ENCODE measurements around the gene UNC13D.
"Not testable (repeated sequence)": the region's sequence is repeated elsewhere in the genome, so short reads cannot be mapped to it uniquely, and the experiment has no call there.

UNC13D gene

DNA sequence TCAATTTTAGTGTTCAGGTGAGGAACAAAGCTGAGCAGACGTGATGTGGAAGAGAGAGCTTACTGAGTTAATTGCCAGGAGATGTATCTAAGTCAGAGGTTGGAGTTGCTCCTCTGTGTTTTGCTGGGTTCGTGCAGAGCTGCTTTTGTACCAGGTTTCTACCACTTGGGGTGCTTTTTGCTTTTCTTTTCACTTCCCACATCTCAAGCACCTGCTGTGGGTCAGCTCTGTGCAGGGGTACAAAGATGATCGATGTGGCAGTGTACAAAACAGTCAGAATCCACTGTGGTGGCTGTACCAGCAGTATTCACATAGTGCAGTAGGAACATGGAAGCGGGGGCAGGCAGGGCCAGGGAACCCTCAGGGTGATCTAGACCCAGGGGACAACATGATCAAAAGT lies 44.8 kb downstream of the UNC13D start:
- no peak for DNase-seq (ENCODE audit: low read depth)

DNA sequence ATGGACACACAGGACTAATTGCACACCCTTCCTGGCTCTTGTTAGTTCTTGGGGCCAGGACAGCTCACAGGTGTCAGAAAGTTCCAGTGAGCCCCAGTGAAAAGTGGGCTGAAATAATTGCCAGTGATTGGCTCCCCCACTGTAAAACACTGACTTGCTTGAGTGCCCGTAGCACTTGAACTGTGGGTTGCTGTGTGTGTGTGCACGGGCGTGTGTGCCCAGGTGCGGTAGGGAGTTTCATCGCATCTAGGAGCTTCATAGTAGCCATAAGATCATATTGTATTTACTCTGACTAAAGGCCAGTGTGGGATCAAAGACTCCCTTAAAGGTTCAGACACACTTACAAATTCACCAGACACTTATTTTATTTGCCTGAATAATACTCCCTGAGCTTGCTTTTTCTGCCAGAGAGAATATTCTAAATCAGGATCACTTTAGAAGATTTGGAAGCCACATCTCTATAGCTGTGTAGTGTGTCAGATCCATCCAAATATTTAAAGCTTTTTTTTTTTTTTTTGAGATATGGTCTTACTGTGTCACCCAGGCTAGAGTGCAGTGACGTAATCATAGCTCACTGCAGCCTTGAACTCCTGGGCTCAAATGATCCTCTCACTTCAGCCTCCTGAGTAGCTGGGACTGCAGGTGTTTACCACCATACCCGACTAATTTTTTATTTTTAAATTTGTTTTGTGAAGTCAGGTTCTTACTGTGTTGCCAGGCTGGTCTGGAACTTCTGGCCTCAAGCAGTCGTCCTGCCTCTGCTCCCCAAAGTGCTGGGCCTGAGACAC lies 48.2 kb downstream of the UNC13D start:
- DNase-seq (ENCODE audit: low read depth) = no peak

DNA sequence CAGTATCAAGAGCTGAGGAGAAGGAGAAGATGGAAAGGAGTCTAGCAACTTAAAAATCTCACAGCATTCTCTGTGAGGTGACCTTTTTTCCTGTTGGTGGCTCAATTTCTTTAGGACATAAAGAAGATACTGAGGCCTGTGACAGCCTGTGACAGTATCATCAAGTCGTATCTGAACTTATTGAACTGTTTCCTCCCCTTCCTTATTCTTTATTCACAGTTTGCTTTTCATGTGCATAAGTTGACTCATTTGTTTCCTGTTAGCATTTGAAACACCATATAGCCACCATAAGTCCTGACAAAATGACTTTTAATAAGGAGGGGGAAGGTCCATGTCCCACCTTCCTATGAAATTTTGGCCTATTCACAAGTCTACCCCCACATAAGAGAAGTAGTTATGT lies 50.7 kb downstream of the UNC13D start:
- DNase-seq (ENCODE audit: low read depth) = no peak

DNA sequence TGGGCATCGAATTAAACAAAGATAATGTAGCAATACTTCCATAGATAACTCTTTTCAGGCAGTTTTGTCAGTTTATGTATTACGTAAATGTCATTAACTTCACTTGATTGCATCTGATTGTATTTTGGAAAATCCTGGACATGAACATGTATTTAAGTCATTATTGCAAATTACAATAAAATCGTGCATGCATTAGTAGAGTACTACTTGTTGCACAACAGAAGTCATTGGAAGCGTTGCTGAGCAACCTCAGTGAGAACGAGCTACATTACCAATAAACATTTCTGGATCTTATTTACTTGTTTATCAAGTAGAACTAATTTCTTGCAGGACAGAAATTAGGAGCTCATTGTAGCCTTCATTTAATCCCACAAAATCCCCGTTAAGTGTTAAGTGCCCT lies 53.0 kb downstream of the UNC13D start:
- DNase-seq (ENCODE audit: low read depth) = no peak

DNA sequence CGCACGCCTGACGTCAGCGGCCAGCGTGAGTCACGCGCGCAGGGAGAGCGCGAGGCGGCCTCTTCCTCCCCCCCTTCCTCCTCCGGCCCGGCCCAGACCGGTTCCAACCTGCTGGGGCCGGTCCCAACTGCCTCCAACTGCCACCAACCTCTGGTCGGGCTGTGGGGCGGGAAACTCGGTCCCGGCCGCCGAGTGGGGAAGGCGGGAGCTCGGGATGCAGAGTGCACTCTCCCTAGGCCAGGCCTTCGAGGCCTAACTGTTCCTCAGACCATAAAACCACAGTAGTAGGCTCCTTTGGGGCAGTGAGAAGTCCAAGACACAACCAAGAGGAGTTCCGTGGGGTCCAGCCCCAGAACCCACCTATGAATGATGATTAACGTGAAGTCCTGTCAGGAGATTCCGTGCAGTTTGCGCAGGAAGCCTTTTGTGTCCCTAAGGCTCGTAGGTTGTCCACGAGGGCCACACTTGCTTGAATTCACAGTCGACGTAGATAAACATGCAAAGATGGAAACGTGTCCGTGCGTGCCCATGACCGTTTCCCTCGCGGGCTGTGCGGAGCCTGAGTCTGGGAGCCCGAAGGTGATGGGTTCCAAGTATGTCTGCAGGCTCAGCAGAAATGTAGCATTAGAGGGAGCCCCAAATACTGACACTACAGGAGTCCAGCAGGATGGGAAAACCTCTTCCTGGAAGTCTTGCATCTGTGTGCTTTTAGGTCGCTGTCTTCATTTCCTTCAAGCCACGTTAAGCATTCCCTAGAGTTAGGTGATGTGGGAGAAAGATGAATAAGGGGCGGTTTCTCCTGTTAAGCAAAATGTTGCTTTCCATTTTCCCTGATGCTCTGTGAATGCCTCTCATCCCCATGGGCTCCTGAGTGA lies 59.0 kb downstream of the UNC13D start:
- DNase-seq (ENCODE audit: low read depth) = peak; percentile 71

DNA sequence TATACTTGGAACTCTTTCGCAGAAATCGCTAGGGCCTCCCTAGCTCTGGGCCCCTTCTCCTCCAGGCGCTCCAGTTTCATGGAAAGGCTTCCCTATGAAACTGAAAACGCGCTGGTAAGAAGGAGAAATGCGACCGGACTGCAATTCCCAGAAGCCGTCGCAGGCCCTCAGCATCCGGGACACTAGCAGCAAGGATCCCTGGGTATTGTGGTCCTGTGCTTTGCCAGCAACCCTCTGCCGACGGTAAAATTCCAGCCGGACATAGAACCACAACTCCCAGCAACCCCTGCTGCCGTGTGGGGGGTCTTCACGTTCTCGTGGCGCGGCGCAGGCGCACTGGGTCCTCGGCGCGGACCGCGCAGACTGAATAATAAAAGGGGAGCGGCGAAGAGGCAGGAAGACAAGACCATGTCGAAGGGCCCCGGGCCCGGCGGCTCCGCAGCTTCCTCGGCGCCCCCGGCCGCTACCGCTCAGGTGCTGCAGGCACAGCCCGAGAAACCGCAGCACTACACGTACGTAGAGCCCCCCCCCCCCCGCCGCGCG lies 59.7 kb downstream of the UNC13D start, which contains the start of gene UNK:
UNK (plus strand) TSS at position 334 of the 543 bp plus-strand sequence; CDS start at position 409, 75 bp downstream.
- peak; percentile 93 for DNase-seq (ENCODE audit: low read depth)

DNA sequence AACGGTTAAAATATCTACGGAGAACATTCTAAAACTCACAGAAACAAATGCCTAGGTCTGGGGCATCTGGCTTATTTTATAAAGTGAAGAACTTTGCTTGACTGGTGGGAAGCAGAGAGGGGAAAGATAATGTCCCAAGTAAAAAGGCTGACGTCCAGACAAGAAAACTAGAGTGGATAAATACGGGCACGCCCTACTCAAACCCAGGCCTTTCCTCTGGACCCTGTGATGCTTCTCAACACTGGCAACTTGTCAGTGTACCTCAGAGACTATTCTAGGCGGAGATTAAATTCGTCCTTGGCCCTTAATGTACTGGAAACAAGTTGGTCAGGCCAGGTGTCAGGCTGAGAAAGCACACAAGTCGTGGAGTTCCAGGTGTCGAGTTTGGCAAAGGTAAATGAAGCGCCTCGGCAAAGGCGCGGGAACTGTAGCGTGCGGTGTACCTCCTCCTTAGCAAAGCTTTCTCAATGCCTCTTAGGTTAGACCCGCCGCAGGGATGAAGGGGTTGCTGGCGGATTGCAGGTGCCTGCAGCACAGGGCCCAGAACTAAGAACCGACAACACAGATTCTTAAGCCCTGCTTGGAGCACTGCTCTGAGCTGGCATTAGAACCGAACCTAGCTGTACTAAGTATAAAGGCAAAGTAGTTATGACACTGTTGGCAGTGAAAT lies 60.3 kb downstream of the UNC13D start:
- no peak for DNase-seq (ENCODE audit: low read depth)

DNA sequence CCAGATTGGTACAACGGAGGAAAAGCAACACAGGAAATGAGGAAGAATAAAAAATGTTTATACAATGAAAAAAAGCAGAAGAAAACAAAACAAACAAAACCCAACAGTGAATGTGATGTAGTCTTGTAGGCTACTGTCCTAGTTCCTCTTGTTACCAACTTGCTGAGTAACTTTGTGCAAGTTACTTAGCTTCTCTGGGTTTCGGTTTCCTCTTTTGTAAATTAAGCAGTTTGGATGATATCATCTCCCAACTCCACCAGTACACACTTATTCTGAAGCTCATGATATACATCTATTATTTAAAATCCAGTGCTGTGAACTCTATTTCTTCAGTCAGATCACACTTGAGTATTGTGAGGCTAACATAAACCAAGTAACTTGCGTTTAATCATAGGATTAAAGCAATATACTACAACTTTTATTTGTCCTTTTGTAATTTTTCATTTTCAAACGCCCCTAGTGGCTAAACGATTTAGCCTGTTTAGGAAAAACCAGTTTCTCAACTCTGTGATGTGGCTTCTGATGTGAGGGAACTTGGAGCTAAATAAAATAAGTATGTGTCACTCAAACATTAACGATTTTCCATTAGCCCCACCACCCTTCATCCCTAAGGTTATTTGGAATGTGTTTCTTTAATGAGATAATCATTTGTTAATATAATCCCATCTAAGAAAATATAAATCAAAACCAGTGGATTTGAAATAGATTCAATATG lies 61.0 kb downstream of the UNC13D start:
- no peak for DNase-seq (ENCODE audit: low read depth)

DNA sequence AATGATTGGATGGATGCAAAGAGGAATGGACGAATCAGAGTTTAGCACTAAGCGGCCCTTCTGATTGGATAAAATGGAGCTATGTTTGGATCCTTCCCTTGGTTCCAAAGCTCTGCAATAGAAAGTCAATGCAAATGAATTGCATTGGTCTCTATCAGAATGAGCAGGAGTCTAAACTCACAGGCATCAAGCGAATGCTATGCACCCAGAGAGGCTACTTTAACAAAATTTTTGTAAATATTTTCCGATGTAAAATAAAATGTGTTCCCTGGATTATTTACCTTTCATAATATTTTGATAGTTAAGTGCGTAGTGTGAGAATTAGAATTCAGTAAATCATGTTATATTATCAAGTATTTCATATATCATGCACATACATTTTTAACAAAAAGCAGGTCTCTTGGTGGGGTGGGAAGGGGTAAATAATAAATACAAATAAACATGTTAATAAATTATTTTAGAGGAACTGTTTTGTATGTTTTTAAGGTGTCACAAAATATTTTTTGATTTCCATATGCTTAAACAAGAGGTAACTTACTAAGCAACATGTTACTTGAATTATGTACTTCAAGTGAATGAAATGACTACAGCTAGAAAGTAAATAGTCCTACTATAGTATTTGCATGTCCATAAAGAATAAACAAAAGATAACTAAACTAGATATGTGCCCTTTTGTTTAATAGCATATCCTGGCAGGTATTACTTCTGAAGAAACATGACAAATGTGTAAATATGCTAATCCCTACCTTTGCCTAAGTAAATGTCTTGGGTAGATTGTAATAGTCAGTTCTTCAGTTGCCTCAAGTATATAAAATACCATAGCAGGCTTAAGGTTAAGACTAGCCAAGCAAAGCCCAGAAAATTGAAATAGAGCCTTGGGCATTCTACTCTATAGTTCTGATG lies 64.0 kb downstream of the UNC13D start:
- no peak for DNase-seq (ENCODE audit: low read depth)

DNA sequence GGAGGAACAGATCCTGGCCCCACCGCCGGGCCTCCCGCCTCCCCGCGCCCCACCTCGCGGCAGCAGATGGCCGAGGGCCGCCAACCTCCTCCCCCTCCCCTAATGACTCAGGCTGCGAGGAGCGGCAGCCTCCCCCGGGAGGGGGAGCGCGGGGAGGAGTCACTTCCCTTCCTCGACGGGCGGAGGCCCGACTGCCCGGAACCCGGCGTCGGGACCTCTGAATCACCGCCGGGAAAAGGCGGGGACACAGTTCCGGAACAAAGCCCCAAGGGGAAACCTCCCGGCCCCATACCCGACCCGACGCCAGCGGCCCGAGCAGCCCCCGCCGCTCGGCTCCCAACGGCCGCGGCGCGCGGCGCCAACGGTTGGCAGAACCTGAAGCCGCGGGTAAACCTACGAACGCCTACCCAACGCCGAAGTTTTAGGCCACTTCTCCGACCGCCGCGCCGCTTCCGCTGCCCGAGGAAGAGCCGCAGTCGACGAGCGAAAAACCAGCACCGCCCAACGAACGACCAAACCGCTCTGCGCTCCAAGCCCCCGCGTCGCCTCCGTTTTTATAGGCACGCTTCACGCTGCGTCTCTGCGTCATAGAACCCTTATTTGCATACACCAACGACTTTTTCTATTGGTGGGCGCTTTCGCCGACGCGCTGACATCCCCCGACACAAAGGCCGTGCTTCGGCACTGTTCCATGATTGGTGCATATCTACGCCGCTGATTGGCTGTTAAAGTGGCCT lies 64.8 kb downstream of the UNC13D start:
- DNase-seq (ENCODE audit: low read depth) = peak; percentile 90

DNA sequence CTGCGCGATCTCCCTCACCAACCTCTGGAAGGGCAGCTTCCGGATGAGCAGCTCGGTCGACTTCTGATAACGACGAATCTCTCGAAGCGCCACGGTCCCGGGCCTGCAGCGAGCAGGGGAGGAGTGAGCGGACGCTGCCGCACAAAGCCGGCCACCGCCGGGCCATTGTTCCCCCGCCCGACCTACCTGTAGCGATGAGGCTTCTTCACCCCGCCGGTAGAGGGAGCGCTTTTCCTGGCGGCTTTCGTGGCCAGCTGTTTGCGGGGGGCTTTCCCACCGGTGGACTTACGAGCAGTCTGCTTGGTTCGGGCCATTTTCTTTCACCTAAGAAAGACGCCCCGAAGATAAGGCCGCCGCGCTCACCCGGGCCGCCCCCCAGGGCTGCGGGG lies 65.3 kb downstream of the UNC13D start:
- DNase-seq (ENCODE audit: low read depth) = no peak

DNA sequence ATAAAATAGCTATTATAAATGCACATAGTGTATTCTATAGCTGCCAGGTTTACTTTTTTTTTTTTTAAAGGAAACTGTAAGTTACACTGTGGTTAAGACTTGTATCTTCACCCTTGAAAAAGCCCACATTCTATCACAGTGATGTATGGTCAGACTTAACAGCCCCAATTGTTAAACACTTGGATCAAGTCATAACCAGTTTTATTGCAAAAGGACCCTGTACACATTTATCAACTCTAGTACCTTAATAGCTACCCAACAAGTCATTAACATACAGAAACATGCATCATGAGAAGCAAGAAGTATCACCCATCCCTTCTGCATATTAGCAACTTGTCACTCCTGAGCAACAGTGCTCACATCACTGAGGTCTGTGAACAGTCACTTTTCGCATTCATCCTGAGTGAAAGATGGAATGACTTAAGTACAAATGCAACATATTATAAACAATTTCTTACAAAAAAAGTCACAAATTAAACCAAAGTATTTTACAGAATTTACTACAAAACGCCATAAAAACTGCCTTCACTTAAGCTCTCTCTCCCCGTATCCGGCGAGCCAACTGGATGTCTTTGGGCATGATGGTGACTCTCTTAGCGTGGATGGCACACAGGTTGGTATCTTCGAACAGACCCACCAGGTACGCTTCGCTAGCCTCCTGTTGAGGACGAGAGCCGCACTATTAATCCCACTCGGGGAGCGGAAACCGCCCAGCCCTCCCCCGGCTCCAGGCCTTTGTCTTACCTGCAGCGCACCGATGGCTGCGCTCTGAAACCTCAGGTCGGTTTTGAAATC lies 65.9 kb downstream of the UNC13D start:
- DNase-seq (ENCODE audit: low read depth) = not testable (repeated sequence)

DNA sequence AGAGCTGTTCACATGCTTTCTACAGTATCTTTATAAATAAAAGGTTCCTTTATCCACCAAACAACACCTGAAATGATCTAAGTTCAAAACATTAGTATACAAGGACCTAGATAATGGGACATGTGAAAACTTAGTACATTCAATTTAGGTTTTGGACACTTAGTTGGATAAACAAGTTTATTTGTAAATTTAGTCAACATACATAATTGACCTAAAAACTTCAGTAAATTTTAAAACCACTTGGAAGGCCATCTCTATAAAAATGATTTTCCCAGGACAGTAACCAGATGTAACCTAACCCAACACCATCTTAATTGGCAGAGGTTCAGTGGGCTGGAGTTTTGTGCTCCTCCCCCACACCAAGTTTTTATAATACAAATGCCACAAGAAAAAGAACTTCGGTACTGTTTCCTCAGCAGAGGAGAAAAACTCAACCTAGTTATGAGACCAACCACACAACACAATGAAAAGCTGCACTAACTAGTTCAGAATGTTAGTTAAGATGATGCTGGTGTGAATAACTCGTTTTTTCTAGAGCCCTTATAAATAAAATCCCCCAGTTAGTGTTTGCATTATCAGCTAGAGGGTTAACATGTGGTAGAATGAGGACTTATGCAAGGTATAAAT lies 66.8 kb downstream of the UNC13D start:
- no peak for DNase-seq (ENCODE audit: low read depth)
